ENCODE measurements around the gene PLLP. TPM values are rescaled to one million over a fixed set of nuclear protein-coding genes. Genes with fewer than 3 reads are reported as not detected.
"Not testable (repeated sequence)": the region's sequence is repeated elsewhere in the genome, so short reads cannot be mapped to it uniquely, and the experiment has no call there.

The PLLP gene
- total RNA-seq, 4 donors from 2014 or later = 9.0 to 49.1 (median 12.2) TPM

DNA sequence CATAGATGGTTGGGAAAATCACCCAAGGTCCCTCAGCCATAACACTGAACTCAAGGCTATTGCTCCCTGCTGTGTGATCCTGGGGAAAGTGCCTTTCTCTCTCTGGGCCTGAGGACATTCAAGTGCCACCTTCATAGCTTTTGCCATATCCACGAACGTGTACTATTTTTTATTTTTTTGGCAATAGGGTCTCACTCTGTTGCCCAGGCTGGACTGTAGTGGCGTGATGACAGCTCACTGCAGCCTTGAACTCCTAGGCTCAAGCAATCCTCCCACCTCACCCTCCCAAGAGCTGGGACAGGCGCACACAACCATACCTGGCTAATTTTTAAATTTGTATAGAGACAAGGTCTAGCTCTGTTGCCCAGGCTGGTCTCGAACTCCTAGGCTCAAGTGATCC lies 10.6 kb downstream of the PLLP start:
- TF ChIP-seq, protein P1, sequence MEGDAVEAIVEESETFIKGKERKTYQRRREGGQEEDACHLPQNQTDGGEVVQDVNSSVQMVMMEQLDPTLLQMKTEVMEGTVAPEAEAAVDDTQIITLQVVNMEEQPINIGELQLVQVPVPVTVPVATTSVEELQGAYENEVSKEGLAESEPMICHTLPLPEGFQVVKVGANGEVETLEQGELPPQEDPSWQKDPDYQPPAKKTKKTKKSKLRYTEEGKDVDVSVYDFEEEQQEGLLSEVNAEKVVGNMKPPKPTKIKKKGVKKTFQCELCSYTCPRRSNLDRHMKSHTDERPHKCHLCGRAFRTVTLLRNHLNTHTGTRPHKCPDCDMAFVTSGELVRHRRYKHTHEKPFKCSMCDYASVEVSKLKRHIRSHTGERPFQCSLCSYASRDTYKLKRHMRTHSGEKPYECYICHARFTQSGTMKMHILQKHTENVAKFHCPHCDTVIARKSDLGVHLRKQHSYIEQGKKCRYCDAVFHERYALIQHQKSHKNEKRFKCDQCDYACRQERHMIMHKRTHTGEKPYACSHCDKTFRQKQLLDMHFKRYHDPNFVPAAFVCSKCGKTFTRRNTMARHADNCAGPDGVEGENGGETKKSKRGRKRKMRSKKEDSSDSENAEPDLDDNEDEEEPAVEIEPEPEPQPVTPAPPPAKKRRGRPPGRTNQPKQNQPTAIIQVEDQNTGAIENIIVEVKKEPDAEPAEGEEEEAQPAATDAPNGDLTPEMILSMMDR (IDR thresholded peaks at IDR 0.05) = no peak
- no peak for ATAC-seq (ENCODE audit: low FRiP score)
- DNase-seq (ENCODE audit: low spot score) = no peak

DNA sequence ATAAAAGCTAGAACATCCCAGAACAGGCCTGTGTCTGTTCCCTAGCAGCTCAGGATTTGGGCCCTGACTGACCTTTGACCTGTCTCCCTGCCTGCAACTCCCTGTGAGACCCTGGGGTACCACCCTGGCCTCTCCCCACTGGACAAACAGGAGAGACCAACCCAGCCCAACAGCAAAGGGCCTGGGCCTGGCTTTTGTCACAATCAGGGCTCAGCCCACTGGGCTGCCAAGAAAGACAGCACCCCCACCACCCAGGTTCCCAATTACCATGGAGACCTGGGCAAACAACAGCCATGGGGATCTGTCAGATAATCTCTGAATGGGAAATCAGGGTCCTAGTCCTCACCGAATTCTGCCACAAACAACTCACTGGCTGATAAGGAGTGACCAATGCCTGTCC lies 11.1 kb downstream of the PLLP start:
- TF ChIP-seq, protein P1 (IDR thresholded peaks at IDR 0.05) = no peak
- ATAC-seq (ENCODE audit: low FRiP score) = no peak

DNA sequence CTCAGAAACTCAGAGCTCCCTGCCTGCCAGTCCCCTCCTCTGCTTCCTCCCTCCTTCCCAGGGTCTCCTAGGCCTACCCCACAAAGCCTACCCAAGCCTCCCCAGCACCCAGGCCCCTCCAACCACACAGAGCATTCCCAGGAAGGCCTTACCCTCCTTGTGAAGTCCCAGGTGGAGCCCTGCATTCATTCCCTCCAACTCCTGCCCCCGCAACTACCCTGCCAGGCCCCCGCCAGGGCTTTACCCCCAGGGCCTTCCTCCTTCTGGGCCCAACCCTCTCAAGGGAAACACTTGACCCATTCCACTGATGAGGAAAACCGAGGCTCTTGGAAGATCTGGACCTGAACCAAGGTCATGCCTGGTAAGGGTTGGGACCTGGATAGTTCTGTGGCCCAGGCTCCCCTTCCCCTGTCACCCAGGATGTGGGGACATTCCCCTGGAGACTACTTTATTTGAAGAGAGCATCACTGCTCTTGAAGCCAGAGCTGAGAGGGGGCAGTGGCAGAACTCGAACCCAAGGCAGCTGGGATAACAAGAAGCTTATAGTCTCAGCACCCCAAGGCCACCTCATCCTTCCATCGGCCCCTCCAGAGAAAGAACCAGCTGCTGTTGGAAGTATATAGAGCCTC lies 12.5 kb downstream of the PLLP start:
- ATAC-seq (ENCODE audit: low FRiP score) (no peak), DNase-seq (ENCODE audit: low spot score) (no peak)
- TF ChIP-seq, protein P1 (IDR thresholded peaks at IDR 0.05) = no peak

More for the DNA sequence above, 11.1 kb downstream of the PLLP start:
- DNase-seq (ENCODE audit: low spot score) = no peak

DNA sequence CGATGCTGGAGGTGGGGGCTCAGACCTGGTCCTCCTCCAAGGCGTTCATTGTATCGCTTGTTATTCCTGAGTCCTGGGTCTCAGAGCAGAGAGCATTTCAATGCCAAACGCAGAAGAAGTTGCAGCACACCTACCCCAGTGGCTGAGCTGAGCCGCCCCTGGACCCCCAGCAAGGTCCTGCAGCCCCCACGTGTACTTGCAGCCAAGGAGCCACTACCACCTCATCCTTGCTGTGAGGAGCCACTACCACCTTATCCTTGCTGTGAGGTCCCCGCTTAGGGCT lies 13.5 kb downstream of the PLLP start:
- DNase-seq (ENCODE audit: low spot score) (no peak), ATAC-seq (ENCODE audit: low FRiP score) (no peak)
- TF ChIP-seq, protein P1 (IDR thresholded peaks at IDR 0.05) = no peak

DNA sequence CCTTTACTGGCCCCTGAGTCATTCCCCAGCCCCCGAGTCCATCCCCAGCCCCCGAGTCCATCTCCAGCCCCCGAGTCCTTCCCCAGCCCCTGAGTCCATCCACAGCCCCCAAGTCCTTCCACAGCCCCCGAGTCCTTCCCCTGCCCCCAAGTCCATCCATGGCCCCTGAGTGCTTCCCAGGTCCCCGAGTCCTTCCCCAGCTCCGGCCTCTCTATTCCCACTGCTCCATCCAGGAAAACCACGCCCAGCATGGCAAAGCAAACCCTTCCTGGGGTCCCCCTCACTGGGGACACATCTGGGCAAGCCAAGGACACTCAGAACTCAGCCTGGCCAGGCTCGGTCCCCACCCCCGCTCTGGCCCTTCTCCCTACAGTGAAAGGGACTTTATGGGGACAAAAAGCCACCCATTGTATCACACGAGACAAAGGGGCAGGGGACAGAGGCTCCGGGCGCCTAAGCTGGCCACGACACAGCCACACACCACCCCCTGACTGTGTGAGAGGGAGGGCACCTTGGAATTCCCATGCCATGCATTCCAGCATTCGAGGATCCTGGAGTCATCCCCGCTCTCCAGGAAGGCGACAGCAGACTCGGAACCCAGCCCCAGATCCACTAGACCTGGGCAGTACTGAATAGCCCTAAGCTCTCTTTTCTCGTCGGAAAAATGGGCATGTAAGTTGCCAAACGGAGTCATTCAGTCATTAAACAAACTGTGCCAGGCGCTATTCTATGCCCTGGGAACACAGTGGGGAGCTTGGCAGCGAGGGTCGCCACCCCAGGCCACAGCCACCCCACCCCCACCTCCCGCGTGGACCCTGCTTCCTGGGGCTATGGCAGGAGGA lies 14.0 kb downstream of the PLLP start:
- no peak for ATAC-seq (ENCODE audit: low FRiP score)
- TF ChIP-seq, protein P1 (IDR thresholded peaks at IDR 0.05) = no peak
- DNase-seq (ENCODE audit: low spot score) = no peak

DNA sequence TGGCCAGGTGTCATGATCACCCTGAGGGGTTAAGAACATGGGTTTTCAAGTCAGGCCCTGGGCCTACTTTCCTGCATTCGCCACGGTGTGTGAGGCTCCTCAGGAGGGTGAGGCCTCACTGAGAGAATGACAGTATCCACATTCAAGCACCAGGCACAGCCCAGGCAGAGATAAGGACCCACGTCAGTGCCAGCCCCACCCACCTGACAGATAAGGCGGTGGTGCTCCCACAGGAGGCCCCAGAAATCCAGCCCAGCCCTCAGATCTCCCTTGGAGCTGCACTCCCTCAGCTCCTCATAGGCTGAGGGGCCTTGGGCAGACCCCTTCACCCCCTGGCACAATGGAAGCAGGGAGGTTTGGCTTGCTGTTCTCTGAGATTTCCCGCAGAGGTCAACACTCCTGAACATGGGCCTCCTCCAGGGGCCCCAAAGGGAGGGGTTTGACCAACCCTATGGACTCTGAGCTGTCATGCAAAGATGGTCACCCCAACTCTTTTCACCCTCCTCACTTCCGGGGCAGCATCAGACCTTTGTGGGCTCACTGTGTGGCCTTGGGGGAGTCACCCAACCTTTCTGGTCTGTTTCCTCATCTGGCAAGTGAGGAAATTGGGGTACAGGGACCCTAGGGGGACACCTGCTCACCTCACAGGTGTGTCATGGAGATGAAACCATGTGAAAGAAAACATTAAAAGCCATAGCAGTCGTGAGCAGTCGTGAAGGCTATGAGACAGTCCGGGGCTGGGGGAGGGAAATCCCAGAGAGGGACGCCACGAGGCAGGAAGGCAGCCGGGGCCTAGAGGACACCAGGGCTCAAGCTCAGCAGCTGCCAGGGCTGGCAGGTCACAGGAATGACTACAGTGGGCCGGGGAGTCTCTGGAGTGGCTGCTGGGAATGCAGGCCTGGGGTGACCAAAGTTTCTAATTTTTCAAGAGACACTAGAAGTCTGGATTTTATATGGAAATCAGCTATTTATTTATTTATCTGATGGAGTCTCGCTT lies 15.4 kb downstream of the PLLP start:
- ATAC-seq (ENCODE audit: low FRiP score) (peak; percentile 64), DNase-seq (ENCODE audit: low spot score) (no peak)
- TF ChIP-seq, protein P1 (IDR thresholded peaks at IDR 0.05) = no peak

DNA sequence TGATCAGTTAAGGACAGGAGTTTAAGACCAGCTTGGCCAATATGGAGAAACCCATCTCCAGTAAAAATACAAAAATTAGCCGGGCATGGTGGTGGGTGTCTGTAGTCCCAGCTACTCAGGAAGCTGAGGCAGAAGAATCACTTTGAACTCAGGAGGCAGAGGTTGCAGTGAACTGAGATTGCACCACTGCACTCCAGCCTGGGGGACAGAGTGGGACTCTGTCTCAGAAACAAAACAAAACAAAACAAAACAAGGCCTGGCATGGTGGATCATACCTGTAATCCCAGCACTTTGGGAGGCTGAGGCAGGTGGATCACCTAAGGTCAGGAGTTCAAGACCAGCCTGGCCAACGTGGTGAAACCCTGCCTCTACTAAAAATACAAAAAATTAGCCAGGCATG lies 17.1 kb downstream of the PLLP start:
- not testable (repeated sequence) for ATAC-seq (ENCODE audit: low FRiP score); DNase-seq (ENCODE audit: low spot score)

All from omental fat pad (tissue), 4 donors.